K562 (cell line): ENCODE results near the gene USP2.

ENCODE experiments used
- ATF7 ChIP-seq: fragments of 450-650 bp; IDR thresholded peaks from 2 replicates; pipeline ENCODE4 v1.7.1; 2014; ENCODE audit warnings: mild to moderate bottlenecking, moderate library complexity
- EP300 ChIP-seq: IDR thresholded peaks from 2 replicates; pipeline ENCODE4 v1.6.1; 2012; ENCODE audit warnings: low read length, improper control_type of control experiment
- FOS ChIP-seq: IDR thresholded peaks from 3 replicates; pipeline ENCODE4 v1.6.1; 2011; ENCODE audit not compliant: insufficient read length; ENCODE audit errors: extremely low read depth
- HOXB6 ChIP-seq: fragments of 250-450 bp; sonication (Bioruptor Pico); IDR thresholded peaks from 2 replicates; pipeline ENCODE4 v1.5.1; 2022; ENCODE audit warnings: mild to moderate bottlenecking, borderline replicate concordance
- MEF2D ChIP-seq: conservative IDR thresholded peaks from 2 replicates; pipeline ENCODE4 v1.6.1; 2016; ENCODE audit warnings: low read depth, missing genetic modification characterization, missing compliant biosample characterization
- MEIS2 ChIP-seq: fragments of 450-650 bp; IDR thresholded peaks from 2 replicates; pipeline ENCODE4 v1.6.1; 2014; ENCODE audit warnings: mild to moderate bottlenecking; ENCODE audit not compliant: partially characterized antibody
- TAF1 ChIP-seq: IDR thresholded peaks from 2 replicates; pipeline ENCODE4 v1.6.1; 2011; ENCODE audit warnings: mild to moderate bottlenecking, low read length, moderate library complexity; ENCODE audit not compliant: insufficient read depth, control insufficient read depth, severe bottlenecking; ENCODE audit errors: extremely low read depth
- TARDBP ChIP-seq: fragments of 450-650 bp; IDR thresholded peaks from 2 replicates; pipeline ENCODE4 v1.6.1; 2016
- TF ChIP-seq, protein P1 (sequence below): sonication (generic); formaldehyde crosslinking; IDR thresholded peaks from 2 replicates; pipeline ENCODE4 v1.8.1; 2023; ENCODE audit warnings: mild to moderate bottlenecking, missing genetic modification reagents
- TF ChIP-seq, protein P2 (sequence below): fragments of 250-450 bp; sonication (Bioruptor Pico); IDR thresholded peaks from 2 replicates; pipeline ENCODE4 v1.8.0; 2021; ENCODE audit warnings: mild to moderate bottlenecking, moderate library complexity
- TF ChIP-seq, protein P3 (sequence below): fragments of 450-650 bp; conservative IDR thresholded peaks from 2 replicates; pipeline ENCODE4 v1.6.1; 2016; ENCODE audit warnings: missing genetic modification characterization, low read depth, mild to moderate bottlenecking, missing compliant biosample characterization, moderate library complexity
- TF ChIP-seq, protein P4 (sequence below): sonication (generic); formaldehyde crosslinking; IDR thresholded peaks from 2 replicates; pipeline ENCODE4 v1.8.1; 2022; ENCODE audit warnings: missing genetic modification reagents

DNA sequence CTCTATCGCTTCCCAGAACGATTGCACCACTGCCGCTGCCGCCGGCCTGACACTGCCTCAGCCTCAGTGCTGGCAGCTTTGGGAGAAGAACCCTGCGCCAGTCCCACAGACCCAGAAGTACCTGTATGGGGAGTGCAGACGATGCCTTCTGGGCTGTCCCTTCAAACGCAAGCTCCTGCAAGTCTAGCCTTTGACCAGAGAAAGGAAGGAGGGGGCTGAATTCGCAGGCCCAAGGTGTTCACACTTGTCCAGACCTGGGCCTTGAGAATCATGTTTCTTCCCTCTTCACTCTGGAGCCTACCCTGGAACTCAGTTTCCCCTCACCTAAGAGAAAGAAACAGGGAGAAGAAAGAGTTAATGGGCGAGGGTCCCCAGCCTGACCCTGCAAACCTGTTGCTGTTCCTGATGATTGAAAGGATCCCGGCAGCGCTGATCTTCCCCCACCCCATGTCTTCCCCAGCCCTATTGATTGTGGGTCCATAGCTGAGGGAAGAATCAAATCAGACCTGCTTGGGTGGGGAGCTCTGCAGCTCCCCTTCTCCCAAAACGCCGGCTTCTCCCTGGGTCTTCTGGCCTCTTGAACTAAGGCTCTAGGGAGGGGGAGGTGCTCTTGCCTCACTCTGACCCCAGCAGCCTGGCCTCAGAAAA, 63.8 kb downstream of the USP2 start:
- TF ChIP-seq FOS (no peak), TAF1 (no peak), MEF2D (tag) (no peak), EP300 (no peak), MEIS2 (no peak), HOXB6 (CRISPR knock-in tag) (no peak), TARDBP (no peak), ATF7 (no peak)
- TF ChIP-seq, protein P1, sequence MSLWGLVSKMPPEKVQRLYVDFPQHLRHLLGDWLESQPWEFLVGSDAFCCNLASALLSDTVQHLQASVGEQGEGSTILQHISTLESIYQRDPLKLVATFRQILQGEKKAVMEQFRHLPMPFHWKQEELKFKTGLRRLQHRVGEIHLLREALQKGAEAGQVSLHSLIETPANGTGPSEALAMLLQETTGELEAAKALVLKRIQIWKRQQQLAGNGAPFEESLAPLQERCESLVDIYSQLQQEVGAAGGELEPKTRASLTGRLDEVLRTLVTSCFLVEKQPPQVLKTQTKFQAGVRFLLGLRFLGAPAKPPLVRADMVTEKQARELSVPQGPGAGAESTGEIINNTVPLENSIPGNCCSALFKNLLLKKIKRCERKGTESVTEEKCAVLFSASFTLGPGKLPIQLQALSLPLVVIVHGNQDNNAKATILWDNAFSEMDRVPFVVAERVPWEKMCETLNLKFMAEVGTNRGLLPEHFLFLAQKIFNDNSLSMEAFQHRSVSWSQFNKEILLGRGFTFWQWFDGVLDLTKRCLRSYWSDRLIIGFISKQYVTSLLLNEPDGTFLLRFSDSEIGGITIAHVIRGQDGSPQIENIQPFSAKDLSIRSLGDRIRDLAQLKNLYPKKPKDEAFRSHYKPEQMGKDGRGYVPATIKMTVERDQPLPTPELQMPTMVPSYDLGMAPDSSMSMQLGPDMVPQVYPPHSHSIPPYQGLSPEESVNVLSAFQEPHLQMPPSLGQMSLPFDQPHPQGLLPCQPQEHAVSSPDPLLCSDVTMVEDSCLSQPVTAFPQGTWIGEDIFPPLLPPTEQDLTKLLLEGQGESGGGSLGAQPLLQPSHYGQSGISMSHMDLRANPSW (CRISPR knock-in tag) = no peak
- TF ChIP-seq, protein P2, sequence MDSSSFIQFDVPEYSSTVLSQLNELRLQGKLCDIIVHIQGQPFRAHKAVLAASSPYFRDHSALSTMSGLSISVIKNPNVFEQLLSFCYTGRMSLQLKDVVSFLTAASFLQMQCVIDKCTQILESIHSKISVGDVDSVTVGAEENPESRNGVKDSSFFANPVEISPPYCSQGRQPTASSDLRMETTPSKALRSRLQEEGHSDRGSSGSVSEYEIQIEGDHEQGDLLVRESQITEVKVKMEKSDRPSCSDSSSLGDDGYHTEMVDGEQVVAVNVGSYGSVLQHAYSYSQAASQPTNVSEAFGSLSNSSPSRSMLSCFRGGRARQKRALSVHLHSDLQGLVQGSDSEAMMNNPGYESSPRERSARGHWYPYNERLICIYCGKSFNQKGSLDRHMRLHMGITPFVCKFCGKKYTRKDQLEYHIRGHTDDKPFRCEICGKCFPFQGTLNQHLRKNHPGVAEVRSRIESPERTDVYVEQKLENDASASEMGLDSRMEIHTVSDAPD (CRISPR knock-in tag) = no peak
- TF ChIP-seq, protein P3, sequence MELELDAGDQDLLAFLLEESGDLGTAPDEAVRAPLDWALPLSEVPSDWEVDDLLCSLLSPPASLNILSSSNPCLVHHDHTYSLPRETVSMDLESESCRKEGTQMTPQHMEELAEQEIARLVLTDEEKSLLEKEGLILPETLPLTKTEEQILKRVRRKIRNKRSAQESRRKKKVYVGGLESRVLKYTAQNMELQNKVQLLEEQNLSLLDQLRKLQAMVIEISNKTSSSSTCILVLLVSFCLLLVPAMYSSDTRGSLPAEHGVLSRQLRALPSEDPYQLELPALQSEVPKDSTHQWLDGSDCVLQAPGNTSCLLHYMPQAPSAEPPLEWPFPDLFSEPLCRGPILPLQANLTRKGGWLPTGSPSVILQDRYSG = no peak
- TF ChIP-seq, protein P4, sequence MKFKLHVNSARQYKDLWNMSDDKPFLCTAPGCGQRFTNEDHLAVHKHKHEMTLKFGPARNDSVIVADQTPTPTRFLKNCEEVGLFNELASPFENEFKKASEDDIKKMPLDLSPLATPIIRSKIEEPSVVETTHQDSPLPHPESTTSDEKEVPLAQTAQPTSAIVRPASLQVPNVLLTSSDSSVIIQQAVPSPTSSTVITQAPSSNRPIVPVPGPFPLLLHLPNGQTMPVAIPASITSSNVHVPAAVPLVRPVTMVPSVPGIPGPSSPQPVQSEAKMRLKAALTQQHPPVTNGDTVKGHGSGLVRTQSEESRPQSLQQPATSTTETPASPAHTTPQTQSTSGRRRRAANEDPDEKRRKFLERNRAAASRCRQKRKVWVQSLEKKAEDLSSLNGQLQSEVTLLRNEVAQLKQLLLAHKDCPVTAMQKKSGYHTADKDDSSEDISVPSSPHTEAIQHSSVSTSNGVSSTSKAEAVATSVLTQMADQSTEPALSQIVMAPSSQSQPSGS (CRISPR knock-in tag) = no peak
